ENCODE results near the gene FAM89A. TPM values are rescaled to one million over a fixed set of nuclear protein-coding genes. Genes with fewer than 3 reads are reported as not detected.
"Not testable (repeated sequence)": the region's sequence is repeated elsewhere in the genome, so short reads cannot be mapped to it uniquely, and the experiment has no call there.

The FAM89A gene
- total RNA-seq, 3 donors from 2014 or later, result 30.7 to 97.1 (median 39.0) TPM

DNA sequence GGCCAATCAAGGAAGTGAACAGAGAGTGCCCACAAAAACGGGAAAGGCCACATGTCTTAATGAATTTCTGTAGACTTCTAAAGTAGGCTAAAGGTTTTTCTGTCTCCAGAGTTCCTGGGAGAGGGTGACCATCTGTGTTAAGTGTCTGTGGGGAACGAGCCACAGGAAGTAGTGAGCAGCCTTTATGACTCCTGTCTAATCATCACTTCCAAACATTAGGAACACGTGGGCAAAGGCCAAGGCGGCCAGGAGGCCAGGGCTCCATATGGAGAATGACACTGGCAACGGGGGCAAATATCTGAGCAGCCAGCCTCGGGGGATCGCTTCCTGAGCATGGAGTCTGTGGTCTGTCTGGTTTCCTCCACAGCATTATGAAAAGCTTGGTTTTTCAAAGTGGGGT, 7.1 kb downstream of the FAM89A start:
- Histone ChIP-seq H3K4me3 (no peak overlapping the region), H3K27me3 (no peaks in the 10 kb centered on the region), H3K4me1 (no peaks in the 10 kb centered on the region), H3K36me3 (no peaks in the 10 kb centered on the region), H3K9me3 (no peaks in the 10 kb centered on the region), H3K27ac (no peak overlapping the region)
- no peak for DNase-seq (ENCODE audit: low spot score in 2 of 2)
- TF ChIP-seq, protein P1, sequence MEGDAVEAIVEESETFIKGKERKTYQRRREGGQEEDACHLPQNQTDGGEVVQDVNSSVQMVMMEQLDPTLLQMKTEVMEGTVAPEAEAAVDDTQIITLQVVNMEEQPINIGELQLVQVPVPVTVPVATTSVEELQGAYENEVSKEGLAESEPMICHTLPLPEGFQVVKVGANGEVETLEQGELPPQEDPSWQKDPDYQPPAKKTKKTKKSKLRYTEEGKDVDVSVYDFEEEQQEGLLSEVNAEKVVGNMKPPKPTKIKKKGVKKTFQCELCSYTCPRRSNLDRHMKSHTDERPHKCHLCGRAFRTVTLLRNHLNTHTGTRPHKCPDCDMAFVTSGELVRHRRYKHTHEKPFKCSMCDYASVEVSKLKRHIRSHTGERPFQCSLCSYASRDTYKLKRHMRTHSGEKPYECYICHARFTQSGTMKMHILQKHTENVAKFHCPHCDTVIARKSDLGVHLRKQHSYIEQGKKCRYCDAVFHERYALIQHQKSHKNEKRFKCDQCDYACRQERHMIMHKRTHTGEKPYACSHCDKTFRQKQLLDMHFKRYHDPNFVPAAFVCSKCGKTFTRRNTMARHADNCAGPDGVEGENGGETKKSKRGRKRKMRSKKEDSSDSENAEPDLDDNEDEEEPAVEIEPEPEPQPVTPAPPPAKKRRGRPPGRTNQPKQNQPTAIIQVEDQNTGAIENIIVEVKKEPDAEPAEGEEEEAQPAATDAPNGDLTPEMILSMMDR (IDR thresholded peaks at IDR 0.05), result no peak
- TF ChIP-seq POLR2A (IDR thresholded peaks at IDR 0.05) (no peak), POLR2AphosphoS5 (IDR thresholded peaks at IDR 0.05) (no peak)
- intact Hi-C loops (cut with DNase I; ENCODE audit: low total_unique reads), result no loop called here

DNA sequence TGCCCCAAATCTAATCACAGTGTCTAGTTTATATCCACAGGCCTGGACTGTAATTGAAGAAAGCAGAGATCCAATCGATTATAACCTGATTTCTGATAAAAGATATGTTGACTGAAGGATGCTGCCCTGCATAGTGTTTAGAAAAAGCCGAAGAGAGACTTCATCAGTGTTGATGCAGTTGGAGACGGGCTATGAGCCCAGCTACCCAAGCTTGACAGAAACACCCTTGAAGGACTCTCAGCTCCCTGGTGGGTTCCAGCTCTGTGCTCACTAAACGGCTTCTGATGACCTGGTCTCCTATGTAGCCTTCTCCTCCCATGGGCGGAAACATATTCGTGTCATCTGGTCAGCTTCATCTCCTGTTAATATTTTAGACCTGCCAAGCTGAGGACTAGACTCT, 10.2 kb downstream of the FAM89A start:
- H3K27ac ChIP-seq, result no peak overlapping the region
- TF ChIP-seq POLR2A (IDR thresholded peaks at IDR 0.05) (no peak), POLR2AphosphoS5 (IDR thresholded peaks at IDR 0.05) (no peak)
- TF ChIP-seq, protein P1 (IDR thresholded peaks at IDR 0.05), result no peak
- no peaks in the 10 kb centered on the region for H3K27me3 ChIP-seq
- intact Hi-C loops (cut with DNase I; ENCODE audit: low total_unique reads), result no loop called here
- no peaks in the 10 kb centered on the region for H3K9me3 ChIP-seq
- H3K4me3 ChIP-seq, result no peak overlapping the region
- DNase-seq (ENCODE audit: low spot score in 2 of 2), result no peak
- no peaks in the 10 kb centered on the region for H3K36me3 ChIP-seq
- H3K4me1 ChIP-seq, result no peaks in the 10 kb centered on the region

DNA sequence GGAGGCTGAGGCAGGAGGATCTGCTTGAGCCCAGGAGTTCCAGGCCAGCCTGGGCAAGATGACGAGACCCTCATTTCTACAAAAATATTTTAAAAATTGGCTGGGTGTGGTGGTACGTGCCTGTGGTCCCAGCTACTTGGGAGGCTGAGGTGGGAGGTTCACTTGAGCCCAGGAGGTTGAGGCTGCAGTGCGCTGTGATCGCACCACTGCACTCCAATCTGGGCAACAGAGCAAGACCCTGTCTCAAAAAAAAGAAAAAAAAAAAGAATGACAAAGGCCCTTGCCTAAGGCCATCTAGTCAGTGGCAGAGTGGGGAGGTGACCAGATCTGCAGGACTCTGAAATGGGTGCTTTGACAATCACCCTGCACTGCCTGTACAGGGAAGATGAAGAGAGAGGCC, 10.8 kb downstream of the FAM89A start:
- intact Hi-C loops (cut with DNase I; ENCODE audit: low total_unique reads); DNase-seq (ENCODE audit: low spot score in 2 of 2); H3K9me3 ChIP-seq; H3K4me1 ChIP-seq; H3K36me3 ChIP-seq; H3K27me3 ChIP-seq; H3K27ac ChIP-seq; H3K4me3 ChIP-seq: not testable (repeated sequence)

DNA sequence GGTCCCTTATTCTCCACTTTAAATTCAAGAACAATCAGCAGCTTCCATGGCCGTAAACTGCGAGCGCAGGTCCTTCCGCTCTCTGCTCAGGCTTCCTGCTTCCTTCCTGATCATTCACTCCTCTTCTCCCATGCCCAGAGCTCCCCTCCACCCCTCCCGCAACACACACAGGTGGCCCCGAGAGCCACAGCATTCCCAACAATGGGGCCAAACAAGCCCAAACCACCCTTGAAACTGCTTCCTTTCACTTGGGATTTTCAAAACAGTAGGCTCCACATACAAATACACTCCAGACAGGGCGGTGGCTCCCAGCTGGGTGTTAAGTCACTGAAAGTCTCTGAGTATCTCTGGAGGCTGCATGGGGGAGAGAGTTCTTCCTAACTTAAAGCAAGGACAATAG, 11.4 kb downstream of the FAM89A start:
- no peak for TF ChIP-seq POLR2AphosphoS5 (IDR thresholded peaks at IDR 0.05)
- TF ChIP-seq, protein P1 (IDR thresholded peaks at IDR 0.05), result no peak
- TF ChIP-seq POLR2A (IDR thresholded peaks at IDR 0.05), result no peak
- intact Hi-C loops (cut with DNase I; ENCODE audit: low total_unique reads), result no loop called here
- no peaks in the 10 kb centered on the region for H3K27me3 ChIP-seq
- no peak overlapping the region for H3K27ac ChIP-seq
- no peaks in the 10 kb centered on the region for H3K9me3 ChIP-seq
- no peaks in the 10 kb centered on the region for H3K4me1 ChIP-seq
- no peak for DNase-seq (ENCODE audit: low spot score in 2 of 2)
- no peaks in the 10 kb centered on the region for H3K36me3 ChIP-seq
- no peak overlapping the region for H3K4me3 ChIP-seq

DNA sequence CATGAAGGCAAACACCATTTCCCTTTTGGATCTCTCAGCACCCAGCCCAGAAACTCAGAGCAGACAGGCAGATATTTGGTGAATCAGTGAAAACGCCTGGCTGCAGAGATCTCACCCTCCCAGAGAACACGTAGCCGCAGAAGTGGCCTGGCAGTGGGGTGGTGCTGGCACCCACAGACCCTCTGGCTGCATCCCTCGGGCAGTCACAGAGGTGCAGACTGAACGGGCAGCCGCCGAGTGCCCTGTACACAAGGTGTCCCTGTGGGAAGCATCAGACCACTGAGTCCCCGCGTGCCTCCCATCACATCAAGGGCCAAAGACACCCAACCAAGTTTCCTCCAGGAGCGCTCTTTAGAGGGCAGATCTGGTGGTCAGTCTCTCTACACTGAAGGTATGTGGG, 12.1 kb downstream of the FAM89A start:
- no peaks in the 10 kb centered on the region for H3K9me3 ChIP-seq
- TF ChIP-seq POLR2AphosphoS5 (IDR thresholded peaks at IDR 0.05) (no peak), POLR2A (IDR thresholded peaks at IDR 0.05) (no peak)
- TF ChIP-seq, protein P1 (IDR thresholded peaks at IDR 0.05), result no peak
- no peaks in the 10 kb centered on the region for H3K36me3 ChIP-seq
- no peak overlapping the region for H3K27ac ChIP-seq
- no peaks in the 10 kb centered on the region for H3K27me3 ChIP-seq
- no peaks in the 10 kb centered on the region for H3K4me1 ChIP-seq
- intact Hi-C loops (cut with DNase I; ENCODE audit: low total_unique reads), result no loop called here
- no peak overlapping the region for H3K4me3 ChIP-seq
- no peak for DNase-seq (ENCODE audit: low spot score in 2 of 2)

Data from breast epithelium (tissue), 4 donors.